Stimulated activated CD4-positive, alpha-beta T cell treated with anti-CD3 and anti-CD28 coated beads, Interleukin-12 subunit alpha, Interleukin-12 subunit beta, amount 100 ng/mL, for 48 hours (primary cell): ENCODE data around the gene NOP16.
A peak's percentile ranks its signal among the peaks of the same experiment; 100 is the strongest.

Experiments
- DNase-seq, 3 donors: peaks; one replicate each; pipeline ENCODE4 v3.0.0-alpha.2; 2020; ENCODE audit warnings: low read depth in 2 of 3, low spot score in 1 of 3

NOP16 gene

DNA sequence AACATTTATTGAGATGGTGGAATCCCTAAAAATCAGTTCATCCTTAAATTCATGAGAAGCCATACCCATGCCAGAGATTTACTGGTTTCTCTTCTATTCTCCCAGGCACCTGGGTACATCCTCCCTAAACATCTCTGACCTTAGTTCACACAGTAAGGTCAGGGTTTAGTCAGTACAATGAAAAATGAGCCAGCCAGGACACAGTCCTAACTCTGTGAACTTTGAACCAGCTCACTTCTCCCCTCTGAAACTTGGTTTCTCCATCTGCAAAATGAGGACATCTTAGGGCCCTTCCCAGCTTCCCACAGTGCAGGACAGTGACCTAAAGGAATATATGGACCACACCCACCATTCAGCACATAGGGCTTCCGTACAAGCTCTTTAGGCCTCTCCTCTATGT, 1.9 kb downstream of the NOP16 start:
- DNase-seq: no peak

DNA sequence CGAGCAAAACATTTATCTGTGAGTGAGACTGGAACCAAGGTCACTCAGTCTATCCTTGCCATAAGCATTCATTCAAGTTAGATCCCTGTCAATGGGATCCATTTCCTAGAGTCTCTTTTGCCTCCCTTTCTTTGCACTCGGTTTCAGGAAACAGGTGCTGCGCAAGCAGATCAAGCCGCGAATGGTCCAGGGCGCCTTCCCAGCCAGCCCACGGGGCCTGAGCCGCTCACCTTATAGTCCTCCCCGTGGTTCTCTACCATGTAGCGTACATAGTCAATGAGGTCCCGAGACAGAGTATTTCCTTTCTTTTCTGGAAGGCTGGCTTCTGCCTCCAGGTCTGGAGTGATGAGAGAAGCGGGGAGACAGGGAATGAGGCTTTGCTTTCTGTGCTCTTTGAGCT, 3.4 kb downstream of the NOP16 start:
- no peak for DNase-seq

DNA sequence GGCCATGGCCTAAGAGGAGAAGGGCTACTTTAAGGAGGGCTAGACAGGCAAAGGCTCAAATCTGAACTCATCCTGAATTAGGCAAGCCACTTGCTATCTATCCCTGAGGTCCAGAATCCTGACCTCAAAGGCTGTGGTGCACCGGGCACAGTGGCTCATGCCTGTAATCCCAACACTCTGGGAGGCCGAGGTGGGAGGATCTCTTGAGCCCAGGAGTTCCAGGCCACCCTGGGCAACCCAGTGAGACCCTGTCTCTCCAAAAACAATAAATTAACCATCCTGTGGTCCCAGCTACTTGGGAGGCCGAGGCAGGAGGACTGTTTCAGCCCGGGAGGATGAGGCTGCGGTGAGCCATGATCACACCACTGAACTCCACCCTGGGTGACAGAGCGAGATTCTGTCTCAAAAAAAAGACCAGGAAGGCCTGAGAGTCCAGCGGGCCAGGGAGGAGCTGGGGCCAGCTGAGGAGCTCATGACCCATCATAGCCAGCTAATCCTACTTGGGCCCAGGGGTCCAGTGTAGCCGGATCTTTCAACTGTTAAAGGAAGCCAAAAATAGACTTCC, 4.0 kb downstream of the NOP16 start:
- no peak for DNase-seq

DNA sequence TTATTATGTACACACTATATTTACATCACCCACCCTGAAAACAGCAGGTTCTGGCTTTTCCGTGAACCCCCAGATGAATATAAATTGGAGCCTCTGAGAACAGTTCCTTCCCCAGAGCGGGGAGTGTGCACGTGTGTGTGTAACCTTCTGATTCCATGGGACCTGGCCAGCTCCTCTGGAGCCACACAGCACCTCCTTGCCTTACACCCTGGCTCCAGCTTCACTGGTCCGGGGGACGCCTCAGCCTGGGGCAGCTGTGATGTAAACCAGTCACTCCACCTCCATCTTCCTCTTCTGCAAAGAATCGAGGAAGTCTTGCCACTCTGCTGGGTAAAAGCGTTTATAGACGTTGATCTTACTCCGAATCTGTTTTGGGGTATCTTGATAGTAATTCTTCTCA, 4.4 kb downstream of the NOP16 start:
- DNase-seq: no peak

DNA sequence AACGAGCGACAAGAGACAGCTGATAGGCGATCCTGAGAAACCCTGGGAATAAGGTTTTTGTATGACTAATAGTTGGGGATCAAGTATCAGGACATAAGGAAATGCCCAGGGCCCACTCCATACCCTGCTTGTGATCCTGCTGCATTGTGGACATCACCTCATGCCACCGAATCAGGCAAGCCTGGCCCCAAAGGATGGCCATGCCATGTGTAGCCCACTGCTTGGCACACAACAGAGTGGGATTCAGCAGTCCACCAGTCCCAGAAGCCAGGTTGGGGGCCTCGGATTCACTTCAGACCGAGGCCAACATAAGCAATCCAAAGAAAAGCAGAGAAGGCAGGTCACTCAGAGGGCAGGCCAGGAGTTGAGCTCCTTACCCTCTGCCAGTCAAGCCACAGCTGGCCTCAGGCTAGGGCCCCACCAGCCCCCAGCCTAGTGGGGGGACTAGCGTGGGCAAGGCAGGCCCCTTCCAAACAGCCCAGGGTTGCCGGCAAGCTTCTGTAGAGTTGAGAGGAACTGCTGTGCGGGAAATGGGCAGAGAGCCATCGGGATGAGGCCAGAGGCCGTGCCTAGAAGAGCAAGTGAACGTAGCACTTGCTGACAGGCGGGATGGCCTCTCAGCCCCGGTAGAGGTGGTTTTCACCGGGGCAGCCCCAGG, 5.0 kb downstream of the NOP16 start:
- DNase-seq: no peak

DNA sequence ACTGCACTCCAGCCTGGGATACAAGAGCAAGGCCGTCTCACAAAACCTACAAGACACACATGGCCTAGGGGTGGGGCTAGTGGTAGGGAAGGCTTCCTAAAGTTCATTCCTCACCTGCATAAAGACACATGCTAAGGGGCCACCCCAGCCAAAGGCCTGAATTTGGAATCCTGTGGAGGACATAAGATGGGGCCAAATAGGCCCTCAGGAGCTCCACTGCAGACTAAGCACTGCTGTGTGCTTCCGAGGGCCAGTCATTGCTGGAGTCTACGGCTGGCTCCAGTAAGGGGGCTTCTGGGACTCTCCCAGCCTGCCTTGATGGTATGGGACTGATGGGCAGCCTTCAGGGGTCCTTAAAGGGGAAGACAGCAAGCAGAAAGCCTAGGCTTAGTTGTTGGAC, 5.7 kb downstream of the NOP16 start:
- DNase-seq: no peak

DNA sequence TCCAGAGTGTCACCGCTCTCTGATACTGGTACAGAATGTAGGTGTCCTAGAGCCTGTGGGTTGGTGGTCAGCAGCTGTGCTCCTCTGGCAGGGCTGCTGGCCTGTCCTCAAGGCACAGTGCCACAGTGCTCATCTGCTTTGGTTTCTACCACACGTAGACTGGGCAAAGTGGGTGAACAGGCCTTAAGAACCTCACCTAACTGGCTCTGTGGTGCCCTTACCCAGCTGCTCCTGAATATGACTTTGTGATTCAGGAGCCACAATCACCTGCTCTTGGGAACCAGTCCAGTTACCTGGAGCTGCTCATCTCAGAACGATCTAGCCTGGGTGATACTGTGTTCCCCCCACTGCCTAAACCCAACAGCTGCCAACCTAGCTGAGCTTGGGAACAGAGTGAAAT, 6.4 kb downstream of the NOP16 start:
- DNase-seq: no peak

DNA sequence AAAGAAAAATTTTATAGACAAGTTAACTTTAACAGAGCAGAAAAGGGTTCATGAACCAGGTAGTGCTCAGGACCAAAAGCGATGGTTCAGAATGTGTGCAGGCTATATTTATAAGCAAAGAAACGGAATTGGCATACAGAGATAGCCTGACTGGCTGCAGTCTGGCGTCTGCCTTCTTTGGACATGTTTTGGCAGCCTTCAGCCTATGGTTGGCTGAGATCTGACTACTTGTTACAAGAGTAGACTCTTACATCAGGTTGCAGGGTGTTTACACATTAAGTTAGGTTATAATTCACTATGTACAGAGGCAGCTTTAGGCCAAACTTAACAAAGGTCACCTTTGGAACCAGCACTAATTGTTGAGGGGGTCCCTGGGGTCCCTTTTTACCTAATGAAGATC, 7.0 kb downstream of the NOP16 start:
- DNase-seq: no peak

DNA sequence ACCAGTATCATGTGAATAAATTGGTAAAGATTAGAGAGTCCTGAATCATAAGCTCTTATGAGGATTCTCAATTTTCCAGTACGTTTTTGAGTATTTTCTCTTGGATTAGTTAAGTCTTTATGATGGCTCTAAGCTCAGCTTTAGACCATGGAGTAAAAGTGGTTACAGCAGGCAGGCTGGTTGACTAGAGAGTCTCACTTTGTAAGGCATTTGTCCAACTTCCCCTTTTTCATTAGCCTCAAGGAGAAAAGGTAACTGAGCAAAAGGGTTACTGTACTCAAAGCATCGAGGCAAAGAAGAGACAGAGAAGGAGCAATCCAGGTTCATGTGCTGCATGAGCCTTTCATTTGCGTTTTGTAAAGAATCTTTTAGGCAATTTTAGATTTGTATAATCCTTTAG, 8.5 kb downstream of the NOP16 start:
- DNase-seq: no peak

DNA sequence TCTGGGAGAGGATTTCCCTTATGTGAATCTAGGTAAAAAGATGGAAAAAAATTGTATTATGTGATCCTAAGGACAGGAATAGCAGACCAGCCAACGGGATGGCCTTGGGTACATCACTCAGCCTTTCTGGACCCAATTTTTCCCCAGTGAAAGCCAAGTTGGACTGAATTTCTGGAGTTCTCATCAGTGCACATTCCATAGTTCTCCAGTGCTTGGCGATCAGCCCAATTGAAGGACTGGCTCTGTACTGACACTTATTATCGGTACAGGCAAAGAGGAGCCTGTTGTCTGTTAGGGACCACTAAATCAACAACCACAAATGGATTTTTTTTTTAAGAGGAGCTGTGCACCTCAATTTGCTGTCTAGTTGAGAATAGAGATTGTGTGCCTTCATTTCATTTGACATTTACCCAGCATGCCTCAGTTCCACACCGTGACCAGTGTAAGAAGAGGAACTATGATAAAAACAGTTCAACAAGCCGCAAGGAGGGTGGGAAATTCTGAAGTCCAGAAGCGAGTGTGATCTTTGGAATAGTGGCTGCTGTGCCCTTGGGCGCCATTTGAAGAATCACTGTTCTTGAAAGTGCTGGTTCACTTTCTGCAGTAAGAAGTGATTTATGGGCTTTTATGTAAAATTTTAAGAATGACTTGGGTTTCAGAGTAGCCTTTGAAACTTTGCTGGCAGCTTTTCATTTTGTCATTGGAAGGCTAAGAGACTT, 15.1 kb downstream of the NOP16 start:
- no peak for DNase-seq

DNA sequence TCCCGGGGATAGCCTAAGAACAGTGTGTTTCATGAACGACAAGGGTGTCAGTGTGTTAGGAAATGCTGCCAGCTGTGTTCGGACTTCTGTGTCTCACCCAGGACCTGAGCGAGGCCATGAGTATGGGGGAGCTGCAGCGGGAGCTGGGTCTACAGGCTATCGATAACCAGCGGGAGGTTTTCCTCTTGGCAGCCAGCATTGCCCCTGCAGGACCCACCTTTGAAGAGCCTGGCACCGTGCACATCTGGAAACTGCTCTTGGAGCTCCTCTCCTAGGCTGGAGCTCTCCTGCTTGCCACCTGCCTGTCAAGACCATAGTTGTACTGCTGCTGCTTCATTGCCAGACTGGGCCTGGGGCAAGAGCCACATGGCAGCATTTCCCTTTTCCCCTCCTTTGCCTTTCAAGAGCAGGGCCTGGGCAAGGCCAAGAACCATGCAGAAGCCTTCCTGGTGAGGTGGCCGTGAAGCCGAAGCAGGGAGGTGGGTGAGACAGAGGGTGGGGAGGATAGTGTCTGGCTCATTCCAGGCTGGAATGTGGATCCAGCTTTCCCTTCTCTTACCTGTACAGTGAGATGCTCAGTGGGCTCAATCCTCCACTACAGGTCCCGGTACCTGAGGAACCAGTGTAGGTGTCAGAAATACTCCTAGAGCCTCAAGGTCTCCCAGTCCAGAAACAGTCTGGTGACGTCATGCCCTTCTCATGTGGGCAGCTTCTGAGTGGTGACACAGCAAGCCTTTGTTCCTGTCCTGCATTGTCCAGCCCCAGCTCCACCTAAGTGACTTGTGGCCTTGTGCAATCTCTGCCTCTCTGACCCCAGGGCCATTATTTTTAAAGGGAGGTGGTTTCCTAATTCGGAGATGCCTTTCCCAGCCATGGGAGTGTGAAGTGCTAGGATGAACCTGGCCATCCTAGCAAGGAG, 16.5 kb downstream of the NOP16 start:
- DNase-seq: no peak

DNA sequence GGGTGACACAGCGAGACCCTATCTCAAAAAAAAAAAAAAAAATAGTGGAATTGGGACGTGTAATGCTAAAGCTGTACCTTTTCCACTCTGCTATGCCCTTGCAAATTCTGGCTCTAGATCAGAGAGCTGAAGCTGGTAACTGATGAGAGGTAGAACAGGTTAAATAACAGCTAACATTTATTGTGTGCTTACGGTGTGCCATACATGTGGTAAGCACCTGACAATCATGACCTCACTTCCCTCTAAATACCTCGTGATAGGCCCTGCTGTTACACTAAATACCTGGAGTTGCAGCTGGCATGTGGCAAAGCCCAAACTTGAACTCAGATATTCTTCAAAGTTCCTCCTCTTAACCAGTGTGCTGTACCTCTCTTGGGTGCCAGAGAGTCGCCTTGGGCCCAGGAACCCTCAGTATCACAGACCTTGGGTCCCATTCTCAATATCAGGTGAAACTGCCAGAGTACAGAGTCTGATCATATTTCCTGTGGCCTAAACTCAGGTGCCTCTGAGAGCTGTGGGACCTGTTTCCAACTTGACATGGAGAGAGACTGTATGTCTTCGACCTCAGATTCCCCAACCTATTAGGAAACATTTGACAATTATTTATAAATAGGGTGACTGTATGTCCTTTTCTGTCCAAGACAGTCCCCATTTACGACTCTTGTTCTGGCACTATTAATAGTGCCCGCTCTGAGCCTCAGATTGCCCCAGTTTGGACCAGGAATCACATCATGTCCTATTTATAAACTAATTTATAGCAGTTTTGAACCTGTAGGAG, 18.3 kb downstream of the NOP16 start:
- no peak for DNase-seq

DNA sequence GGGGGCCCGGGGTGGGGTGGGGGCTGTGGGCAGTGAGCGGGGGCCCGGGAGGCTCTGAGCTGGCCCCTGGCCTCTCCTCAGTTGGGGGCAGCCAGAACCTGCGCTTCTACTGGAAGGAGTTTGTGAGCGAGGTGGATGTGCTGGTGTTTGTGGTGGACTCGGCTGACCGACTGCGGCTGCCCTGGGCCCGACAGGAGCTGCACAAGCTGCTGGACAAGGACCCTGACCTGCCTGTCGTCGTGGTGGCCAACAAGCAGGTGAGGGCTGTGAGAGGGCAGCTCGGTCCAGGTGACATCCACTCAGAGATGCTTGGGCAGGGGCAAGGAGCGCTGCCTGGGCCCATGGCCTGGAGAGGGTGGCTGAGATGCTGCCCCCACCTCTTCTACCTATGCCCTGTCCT, 19.7 kb downstream of the NOP16 start:
- no peak for DNase-seq

DNA sequence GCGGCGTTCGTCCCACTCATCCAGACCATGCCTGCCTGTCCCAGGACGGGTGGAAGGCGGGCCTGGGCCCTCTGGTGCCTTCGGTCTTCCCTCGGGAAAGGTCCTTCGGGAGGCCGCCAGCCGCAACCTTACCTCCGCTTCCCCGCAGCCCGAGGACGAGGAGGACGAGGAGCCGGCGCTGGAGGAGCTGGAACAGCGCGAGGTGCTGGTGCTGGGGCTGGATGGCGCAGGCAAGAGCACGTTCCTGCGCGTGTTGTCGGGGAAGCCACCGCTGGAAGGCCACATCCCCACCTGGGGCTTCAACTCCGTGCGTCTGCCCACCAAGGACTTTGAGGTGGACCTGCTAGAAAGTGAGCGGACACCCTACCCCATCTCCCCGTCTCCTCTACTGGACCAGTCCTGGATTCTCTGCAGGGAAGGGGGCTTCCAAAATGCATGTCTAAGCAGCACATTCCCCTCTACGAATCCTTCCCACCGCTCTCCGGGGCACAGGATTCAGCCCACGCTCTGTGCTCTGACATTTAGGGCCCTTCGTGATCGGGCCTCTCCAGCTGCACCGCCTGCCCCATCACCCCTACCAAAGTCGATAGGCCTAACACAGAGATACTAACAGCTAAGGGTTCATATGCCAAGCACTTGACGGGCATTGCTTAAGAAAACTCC, 22.0 kb downstream of the NOP16 start:
- DNase-seq: no peak

DNA sequence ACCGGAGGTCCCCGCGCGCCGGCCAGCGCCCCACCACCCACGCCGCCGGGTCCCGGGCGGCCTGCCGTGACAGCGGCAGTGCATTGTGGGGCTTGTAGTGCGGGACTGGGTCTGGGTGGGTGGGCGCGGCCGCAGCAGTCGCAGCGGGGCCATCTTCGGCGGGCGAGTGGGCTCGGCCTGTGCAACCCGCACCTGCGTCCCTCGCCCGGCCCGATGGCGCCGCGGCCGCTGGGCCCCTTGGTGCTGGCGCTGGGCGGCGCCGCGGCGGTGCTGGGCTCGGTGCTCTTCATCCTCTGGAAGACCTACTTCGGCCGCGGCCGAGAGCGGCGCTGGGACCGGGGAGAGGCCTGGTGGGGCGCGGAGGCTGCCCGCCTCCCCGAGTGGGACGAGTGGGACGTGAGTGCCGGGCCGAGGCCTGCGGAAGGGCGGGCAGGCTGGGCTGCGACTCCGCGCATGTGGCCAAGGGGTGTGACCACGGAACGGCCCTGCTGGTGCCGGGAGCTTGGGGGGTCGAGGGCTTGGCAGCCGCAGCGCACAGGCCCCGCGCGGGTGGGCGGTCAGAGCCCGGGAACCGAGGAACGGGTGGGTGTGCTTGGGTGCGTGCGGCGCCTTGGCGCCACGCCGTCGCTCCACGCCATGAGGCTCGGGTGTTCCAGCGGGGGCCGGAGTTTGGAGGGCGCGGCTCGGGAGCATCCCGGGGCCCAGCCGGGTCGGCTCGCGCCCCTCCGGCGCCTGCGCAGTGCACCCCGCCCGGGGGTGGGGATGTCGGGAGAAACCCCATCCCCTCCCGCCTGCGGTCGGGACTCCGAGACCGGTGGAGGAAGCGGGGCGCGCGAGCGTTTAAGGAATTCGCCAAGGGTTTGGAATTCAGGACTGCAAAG, 22.8 kb downstream of the NOP16 start, which contains the start of gene ARL10:
Gene ARL10 (plus strand): TSS at position 137 of the 881 bp plus-strand sequence. CDS start 77 bp downstream, at position 214.
- peak in 2 of 3 donors; percentile 23 to 46 for DNase-seq

DNA sequence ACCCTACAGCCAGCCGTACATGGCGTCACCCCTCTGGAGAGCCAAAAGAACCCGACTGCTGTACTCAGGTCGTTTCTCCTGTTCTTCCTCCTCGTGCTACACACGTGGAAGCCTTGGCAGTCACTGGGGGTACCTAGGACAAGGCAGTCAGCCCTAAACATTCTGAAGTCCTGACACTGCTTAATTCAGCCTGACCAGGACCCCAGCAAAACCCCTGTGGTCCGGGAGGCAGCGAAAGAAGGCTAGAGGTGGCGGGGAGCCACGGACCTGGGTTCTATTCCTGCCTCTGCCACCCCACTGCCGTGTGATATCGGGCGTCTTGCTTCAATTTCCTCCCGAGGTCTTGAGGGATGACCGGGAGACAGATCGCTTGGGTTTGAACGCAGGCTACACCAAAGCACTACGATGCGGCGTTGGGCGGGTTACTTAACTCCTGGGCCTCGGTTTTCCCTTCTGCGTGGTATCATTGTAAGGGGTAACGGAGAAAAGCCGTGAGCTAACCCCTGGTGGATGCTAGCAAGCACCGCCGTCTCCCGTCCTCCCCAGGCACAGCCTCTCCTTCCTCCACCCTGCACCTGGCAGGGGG, 23.5 kb downstream of the NOP16 start:
- DNase-seq: no peak

DNA sequence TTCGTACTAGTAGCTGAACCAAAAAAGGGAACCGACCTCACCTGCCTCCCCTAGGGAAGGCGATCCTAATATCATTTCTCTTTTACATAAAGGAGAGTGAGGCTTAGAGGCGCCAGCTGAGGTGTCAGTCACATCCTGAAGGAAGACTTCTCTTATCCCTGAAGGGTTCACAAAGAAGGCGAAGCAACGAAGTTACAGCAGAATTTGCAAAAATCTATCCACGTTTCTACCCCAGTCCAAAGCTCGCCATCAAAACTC, 26.2 kb downstream of the NOP16 start:
- no peak for DNase-seq

DNA sequence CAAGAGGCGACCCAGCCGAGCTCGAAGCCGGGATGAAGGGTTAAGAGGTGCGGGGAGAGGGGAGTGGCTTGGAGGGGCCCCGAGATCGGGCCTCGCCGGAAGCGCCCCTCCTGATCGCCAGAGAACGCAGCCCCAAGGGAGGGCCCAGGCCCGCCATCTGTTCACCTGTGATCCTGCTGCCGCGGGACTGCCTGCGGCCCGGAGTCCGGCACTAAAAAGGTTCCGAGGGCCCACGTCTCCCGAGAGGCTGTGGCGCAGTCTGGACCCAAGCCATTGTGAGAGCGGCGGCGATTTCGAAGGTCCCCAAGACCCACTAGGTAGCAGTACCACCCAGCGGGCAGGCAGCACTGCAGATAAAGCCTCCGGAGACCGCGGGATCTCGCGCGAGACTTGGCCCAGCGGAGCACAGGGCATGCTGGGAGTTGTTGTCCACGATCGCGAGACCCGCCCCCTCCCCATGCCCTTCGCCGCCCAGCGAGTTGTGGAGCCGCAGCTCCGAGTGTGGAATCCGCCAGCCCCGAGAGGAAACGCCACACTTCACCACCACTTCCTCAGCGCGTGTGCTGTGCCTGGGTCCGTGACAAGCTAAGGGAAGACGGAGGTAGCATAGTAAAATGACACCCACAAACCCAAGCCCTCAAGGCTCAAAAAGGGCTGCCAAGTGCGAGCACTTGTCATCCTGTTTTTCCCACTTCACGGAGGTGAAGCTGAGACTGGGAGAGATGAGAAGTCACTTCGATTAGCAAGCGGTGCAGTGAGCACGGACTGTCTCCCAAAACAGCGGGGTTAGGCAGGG, 26.8 kb downstream of the NOP16 start, which contains the start of gene KIAA1191:
Gene KIAA1191 (minus strand): TSS at position 328 of the 796 bp plus-strand sequence. CDS start 2,256 bp downstream, outside the sequence.
- DNase-seq: peak; percentile 88 to 95 (median 91)
